NCI-H1105 (cell line): ENCODE measurements around the gene PRKACB.
"Not testable (repeated sequence)": the region's sequence is repeated elsewhere in the genome, so short reads cannot be mapped to it uniquely, and the experiment has no call there.

Source experiments
- DNase-seq: peaks from one replicate; lab custom pipeline; 2025; lab: John Stamatoyannopoulos, UW

The PRKACB gene

DNA sequence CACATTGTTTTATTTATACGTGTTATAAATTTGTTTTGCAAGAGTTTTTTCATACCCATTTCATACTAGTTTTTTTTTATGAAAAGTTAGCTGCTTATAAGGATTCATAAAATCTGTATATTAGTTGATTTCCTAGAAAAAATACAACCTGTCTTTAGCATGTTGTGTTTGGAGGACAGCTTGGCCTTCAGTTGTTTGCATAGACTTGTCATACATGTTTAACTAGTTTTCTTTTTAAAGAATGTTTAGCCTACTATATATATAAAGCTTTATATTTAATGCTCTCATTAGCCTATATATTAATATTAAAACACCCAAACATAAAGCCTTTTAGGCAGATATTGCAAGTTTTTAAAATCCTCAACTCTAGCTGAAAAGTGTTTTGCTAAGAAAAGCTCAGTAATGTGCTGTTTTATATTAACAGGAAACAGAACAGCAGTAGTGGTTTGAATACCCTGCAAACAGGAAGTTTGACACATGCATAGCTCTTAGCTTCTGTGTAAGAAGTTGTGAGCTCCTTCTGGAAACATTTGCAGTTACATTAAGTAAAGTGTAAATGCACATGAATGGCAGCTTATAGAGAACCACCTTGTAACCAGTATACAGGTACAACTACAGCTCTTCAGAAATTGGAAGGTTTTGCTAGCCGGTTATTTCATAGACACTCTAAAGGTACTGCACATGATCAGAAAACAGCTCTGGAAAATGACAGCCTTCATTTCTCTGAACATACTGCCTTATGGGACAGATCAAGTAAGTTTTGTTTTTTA is at the start of gene PRKACB:
Gene PRKACB, plus strand, starts transcription at position 476 of the 770 bp plus-strand sequence. Its CDS starts 91 bp downstream, at position 567.
- DNase-seq: no peak

DNA sequence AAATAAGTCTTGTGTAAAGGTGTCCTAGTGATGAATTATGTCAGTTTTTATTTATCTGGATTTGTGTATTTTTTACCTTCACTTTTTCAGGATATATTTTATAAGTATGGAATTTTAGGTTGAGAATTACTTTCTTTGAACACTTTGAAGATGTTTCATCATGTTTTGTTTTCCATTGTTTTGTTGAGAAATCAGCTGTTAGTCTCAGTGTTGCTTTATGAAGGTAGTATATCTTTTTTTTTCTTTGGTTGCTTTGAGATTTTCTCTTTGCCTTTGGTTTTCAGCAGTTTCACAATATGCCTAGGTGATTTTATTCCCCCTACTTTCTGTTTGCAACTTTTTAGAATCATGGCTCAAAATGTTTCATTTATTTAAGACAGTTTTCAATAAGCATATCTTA is 48.8 kb upstream of the PRKACB start:
- DNase-seq: no peak

DNA sequence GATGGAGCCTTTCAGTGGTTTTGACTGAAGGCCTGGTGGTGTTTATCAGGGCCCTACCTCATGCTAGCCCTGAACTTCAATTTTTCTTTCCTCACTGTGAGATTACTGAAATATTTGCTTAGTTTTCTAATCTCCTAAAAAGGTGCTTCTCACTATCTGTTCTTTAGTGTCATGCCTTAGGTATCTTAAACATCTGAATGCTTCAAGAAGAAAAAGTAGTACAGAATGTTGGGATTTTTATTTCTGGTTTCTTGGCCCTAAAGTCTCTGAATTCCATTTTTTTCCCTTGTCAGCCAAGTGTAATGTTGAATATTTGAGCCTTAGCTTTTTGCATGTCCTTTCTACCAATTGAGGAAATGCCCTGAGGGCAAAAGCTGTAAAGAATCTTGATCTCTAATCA is 47.9 kb upstream of the PRKACB start:
- DNase-seq: no peak

DNA sequence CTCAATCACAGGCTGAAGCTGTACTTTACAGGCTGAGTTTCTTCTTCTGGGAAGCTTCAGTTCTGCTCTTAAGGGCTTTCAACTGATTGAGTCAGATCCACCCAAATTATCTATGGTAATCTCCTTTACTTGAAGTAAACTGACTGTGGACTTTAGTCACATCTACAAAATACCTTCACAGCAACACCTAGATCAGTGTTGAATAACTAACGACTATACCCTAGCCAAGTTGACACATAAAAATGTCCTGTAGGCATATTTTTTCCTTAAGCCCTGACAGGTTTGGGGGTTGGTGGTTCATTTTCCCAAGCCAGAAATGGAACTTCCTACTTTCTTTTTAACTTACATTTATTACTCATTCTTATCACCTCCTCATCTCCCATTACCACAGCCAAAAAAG is 42.9 kb upstream of the PRKACB start:
- no peak for DNase-seq

DNA sequence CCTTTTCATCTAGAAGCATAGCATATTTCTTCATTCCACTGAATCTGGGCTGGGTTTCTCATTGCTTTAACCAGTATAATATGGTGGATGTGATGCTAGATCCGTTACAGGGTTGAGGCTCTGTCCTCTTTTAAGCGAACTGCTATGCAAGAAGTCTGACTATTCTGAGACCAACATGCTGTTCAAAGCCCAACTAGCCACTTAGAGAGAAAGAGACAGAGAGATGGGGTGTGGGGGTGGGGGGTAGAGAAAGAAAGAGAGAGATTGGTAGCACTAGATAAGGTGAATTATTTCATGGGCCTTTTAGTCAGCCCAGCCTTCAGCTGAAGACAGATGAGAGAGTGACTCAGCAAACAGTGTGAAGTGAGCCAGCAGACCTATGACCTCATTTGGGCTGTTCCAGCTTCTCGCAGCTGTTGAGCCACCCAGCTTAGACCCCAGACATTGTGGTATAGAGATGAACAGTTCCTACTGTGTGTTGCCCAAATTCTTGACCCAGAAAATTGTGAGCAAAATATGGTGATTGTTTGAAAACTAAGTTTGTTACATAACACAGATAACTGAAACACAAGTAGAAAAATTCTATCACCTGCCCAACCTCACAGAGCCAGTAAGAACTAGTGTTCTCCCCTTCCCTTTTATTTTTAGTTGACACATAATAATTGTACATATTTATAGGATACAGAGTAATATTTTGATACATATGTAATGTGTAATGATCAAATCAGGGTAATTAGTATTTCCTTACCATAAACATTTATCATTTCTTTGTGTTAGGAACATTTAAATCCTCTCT is 40.7 kb upstream of the PRKACB start:
- no peak for DNase-seq

DNA sequence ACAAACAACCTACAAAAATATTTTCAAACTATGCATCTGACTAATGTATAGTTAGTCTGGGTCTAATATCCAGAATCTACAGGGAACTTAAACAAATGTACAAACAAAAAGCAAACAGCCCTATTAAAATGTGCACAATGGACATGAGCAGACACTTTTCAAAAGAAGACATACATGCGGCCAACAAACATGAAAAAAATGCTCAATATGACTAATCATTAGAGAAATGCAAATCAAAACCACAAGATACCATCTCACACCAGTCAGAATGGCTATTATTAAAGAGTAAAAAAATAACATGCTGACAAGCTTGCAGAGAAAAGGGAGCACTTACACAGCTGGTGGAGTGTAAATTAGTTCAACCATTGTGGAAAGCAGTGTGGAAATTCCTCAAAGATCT is 36.5 kb upstream of the PRKACB start:
- DNase-seq: not testable (repeated sequence)

DNA sequence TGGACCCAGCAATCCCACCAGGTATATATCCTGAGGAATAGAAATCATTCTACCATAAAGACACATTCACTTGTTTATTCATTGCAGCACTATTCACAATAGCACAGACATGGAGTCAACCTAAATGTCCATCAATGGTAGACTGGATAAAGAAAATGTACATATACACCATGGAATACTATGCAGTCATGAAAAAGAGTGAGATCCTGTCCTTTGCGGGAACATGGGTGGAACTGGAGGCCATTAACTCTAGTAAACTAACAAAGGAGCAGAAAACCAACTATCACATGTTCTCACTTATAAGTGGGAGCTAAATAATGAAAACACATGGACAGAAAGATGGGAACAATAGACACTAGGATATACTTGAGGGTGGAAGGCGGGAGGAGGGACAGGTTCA is 36.1 kb upstream of the PRKACB start:
- no peak for DNase-seq

DNA sequence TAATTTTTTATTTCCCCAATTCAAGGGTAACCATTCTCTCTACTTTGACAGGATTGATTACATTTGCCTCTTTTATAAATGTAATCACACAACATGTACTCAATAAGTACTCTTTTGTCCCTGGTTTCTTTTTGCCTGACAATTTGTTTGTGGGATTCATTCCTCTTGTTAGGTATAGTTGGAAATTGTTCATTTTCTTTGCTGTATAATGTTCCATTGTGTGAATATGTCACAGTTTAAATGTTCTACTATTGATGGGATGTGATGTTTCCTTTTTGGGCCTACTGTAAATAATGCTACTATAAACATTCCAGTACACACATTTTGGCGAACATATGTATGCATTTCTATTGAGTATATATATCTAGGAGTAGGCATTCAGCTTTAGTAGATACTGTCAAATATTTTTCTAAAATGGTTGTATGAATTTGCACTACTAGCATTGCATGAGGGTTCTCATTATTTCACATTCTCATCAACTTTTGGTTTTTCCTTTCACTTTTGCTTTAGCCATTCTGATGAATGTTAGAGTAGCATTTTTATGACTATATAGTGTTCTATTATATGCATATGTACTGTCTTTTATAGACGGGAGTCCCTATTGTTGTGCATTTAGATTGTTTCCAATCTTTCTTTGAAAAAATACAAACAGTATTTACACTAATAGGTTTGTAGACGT is 35.0 kb upstream of the PRKACB start:
- no peak for DNase-seq

DNA sequence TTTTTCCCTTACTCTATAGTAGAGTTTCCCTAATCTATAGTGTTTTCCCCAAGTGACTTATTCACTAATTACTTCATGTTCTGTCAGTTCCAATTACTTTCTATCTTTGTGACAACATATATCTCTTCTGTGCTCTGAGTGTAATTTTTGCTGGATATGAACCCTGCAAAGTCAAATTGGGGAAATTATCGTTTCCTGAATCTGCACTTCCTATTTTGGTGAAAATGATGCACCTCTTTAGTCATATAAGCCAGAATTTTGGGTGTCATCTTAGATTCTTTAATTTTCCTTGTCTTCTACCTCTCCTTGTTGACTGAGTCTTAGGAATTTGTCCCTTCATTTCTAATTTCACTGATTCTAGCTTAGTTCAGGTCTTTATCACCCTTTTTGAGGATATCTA is 33.4 kb upstream of the PRKACB start:
- DNase-seq: no peak

DNA sequence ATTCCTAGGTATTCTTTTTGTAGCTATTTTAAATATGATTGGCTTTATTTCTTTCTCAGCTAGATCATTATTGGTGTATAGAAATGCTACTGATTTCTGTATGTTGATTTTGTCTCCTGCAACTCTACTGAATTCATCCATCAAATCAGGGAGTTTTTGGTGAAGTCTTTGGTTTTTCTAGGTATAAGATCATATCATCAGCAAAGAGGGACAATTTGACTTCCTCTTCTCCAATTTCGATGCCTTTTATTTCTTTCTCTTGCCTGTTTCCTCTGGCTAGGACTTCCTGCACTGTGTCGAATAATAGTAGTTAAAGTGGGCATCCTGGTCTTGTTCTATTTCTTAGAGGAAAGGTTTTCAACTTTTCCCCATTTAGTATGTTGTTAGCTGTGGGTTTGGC is 27.5 kb upstream of the PRKACB start:
- no peak for DNase-seq

DNA sequence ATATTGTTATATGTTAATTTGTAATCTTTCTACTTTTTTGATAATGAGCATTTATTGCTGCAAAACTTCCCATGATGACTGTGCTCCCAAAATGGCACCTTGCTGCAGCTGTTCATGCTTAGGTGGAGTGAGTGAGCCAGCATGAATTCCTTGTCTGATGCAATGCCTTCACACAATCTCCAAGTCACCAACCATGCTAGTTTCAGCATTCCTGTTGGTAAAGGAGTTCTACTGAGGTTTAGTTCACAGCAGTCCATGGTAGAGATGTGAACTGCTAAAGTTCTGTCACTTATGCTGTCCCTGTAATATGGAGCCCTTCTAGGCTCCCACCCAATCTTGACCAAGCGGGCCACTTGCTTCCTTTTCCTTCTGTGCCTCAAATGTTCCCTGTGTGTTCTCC is 26.2 kb upstream of the PRKACB start:
- DNase-seq: no peak

DNA sequence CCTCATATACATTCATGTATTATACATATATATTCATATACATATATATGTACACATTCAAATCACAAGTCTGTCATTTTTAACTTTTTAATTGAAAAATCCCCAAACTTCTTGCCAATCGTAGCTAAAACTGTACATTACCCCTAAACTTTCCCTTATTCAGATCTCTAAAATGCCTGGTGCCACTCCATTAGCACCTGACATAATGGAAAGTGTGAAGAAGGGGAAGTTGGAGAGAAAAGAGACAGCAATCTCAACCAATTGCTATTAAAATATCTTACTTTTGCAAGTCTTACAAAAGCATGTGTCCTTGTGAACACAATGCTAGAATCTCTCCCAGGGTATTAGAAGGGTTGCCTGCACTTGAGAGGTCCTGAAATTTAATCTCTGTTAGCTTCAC is 22.7 kb upstream of the PRKACB start:
- no peak for DNase-seq

DNA sequence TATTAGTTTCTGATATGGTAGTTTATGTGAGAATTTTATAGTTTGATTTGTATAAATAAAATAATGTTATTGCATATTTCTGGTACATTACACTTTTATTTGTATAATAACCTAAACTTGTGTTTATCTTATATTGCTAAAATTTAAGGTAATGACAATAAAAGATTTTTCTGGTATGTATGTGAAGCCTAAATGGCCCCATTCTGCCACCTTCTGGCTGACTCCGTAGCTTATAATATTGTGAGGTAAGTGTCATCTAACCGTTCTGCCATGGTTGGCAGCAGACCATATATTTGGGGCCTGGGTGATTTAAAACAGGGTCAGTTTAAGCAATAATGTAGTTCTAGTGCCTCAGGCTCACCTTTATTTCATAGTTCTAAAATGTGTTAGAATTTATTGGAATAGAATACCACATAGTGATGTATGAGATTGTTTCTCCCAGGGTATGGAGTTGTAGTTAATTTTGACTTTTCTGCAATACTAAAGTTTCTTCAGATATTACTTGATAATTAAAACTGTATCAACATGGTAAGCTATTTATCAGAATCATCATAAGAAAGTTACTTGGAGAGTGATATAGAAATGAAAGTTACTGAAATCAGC is 21.2 kb upstream of the PRKACB start:
- peak; percentile 27 for DNase-seq

DNA sequence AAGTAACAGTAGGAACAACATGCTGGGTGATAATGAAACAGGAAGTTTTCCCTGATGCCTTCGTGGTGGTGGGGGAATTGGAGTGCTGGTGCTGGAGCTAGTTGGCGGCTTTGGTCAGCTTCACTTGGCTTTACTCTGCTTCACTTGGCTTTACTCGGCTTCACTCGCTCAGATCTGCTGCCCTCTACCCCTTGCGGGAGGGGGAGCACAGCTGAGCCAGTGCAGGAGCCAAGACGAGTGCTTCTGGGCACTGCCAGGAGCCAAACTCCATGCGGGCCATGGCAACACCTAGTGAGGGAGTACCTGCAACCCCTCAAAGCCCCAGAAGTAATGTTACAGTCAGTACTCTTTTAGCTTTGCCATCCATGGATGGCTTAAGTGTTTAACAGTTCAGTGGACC is 10.6 kb upstream of the PRKACB start:
- no peak for DNase-seq

DNA sequence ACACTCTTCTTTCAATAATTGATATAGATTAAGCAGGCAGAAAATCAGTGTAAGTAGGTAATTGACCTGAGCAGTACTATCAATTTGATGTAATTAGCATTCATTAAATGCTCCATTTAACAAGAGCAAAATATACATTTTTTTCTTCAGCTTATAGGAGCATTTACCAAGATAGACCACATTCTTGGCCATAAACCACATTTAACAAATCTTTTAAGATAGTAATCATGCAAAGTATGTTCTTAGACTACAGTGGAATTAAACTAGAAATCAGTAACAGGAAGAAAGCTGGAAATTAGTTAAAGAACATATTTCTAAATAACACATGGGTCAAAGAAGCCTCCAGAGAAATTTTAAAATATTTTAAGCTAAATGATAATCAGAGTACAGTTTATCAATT is 8.7 kb upstream of the PRKACB start:
- no peak for DNase-seq

DNA sequence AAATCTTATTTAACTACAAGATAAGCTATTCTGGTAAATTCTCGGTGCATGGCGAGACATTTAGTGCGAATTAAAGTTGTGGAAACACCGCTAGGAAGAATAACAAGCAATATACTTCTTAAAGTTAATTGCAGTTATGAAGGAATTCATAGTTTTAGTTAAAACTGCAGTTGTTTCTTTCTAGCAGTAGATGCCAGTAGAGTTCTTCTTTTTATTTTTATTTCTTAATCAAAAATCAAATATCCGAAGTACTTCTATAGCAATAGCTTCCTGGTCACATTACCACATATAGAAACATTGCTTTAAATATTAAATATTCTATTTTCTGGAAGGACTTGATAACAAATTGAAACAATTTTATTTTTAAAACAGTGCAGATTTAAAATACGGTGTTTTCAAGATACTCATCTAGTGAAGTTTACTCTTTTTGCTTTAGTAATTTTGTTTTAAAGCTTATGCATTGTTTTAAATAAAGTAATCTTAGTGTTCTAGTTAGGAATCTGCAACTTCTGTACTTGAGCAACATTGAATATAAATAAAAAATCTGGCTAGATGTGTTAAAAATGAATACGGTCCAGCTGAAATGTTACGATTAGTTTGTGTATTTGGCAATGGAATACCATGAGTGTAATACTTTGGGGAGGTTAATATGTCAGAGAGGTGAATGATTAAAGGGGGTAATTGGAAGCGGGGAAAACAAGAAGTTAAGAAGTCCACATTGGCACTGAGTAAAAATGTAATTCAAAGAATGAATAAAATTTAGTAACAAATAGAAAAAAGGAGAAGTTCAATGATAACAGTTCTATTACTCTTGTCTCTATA is 2.7 kb upstream of the PRKACB start:
- no peak for DNase-seq

DNA sequence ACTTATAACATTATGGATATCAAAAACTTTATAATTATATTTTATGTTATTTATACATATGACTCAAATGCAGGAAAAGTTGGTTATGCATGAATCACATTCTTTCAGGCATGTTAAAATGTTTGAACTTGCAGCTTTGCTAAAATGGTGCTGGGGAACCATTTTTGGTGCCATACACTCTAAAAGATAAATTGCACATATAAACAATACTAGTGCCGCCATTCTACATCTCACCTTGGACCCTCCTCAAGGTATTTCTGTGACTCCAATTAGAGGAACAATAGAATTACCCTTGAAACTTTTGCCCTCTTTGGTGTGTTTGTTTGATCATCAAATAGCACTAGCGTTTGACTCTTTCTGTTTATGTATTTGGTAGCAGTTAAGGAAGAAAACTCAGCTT is 997 bp downstream of the PRKACB start:
- DNase-seq: no peak

DNA sequence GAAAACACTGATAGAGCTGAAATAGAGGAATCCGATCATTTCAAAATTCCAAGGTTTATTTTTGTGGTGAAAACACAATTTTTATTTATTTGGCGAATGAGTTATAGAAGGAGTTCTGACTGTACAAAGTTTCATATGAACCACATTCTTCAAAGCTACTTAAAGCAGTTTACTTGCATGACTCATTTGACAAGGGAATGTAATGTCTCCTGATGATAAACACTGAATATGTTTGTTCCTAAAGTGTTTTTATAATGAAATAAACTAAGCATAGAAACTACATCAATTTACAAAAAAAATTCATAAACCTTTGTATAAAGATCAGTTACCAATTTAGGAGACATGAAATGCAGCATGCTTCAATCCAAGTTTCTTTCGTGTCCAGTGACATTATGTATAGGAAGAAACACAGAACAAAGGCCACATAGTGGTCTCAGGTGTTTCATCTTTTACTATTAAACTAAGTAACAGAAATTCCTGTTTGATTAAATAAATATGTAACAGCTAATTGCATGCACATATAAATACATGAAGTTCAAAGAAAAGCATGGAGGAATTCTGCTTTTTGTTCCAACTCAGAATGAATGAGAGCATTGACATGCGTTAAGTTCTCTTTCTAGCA is 2.5 kb downstream of the PRKACB start:
- no peak for DNase-seq

DNA sequence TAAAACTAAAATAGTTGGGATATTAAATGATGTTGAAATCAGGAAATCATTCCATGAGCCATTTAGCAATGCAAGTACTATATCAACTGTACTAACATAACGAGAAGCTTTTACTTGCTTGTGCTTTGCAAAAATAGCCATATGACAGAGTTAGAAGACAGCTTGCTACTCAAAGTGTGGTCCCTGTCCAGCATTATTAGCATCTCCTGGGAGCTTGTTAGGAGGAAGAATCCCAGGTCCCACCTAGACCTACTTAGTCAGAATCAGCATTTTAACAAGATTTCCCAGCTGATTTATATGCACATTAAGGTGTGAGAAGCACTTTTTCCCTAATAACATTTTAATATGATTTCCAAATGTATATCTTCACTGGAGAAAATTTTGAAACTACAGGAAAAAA is 4.7 kb downstream of the PRKACB start:
- DNase-seq: no peak

DNA sequence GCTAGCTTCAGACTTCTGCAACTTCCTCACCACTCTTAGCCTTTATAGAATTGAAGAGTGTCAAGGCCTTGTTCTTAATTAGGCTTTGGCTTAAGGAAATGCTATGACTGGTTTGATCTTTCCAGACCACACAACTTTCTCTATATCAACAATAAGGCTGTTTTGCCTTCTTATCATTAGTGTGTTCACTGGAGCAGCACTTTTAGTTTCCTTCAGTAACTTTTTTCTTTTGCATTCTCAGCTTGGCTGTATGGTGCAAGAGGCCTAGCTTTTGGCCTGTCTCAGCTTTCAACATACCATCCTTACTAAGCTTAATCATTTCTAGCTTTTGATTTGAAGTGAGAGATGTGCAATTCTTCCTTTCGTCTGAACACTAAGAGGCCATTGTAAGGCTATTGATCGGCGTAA is 8.6 kb downstream of the PRKACB start:
- DNase-seq: no peak

DNA sequence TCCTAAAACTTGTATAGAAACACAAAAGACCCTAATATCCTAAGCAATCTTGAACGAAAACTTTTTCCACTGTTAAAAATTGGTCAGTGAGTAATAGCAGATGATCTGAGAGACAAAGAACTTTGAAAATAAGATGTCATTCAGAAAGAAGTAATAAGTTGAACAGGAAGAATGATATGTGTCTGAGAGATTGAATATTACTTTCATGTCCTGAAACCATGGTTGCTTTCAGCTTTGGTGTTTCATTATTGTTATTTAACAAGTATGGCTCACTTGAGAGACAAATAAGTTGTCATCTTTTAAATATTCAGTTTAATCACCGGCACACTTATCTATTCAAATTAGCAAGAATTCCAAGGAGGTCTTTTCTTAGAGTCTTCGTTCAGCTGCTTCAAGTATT is 11.4 kb downstream of the PRKACB start:
- no peak for DNase-seq
